Nephron progenitor cell (in vitro differentiated cells): ENCODE data around the gene ABHD12.

Experiments
- DNase-seq: peaks from one replicate; pipeline ENCODE4 v3.0.0; 2021
- H3K27ac Mint-ChIP-seq: 2 replicates; pipeline ENCODE4 v1.8.0; 2021; ENCODE audit warnings: mild to moderate bottlenecking, moderate library complexity, mixed read lengths
- H3K27me3 Mint-ChIP-seq: 2 replicates; pipeline ENCODE4 v1.8.0; 2021; ENCODE audit warnings: mild to moderate bottlenecking, low read depth, mixed read lengths; ENCODE audit not compliant: poor library complexity
- H3K36me3 Mint-ChIP-seq: 2 replicates; pipeline ENCODE4 v1.8.0; 2021; ENCODE audit warnings: low read depth, mixed read lengths
- H3K4me1 Mint-ChIP-seq: 2 replicates; pipeline ENCODE4 v1.8.0; 2021; ENCODE audit warnings: mixed read lengths
- H3K4me3 Mint-ChIP-seq: 2 replicates; pipeline ENCODE4 v1.8.0; 2021; ENCODE audit warnings: mild to moderate bottlenecking, moderate library complexity, mixed read lengths
- H3K9me3 Mint-ChIP-seq: 2 replicates; pipeline ENCODE4 v1.8.0; 2021; ENCODE audit warnings: mild to moderate bottlenecking, moderate library complexity, mixed read lengths
- TF ChIP-seq, protein P1 (sequence below): fragments of 200-600 bp; sonication (generic); IDR thresholded peaks from 2 replicates; pipeline ENCODE4 v1.5.0; 2021; ENCODE audit warnings: antibody characterized with exemption

ABHD12 gene

GRCh38 chr20:25290646-25291431, 99.8 kb downstream of the ABHD12 start:
- TF ChIP-seq, protein P1, sequence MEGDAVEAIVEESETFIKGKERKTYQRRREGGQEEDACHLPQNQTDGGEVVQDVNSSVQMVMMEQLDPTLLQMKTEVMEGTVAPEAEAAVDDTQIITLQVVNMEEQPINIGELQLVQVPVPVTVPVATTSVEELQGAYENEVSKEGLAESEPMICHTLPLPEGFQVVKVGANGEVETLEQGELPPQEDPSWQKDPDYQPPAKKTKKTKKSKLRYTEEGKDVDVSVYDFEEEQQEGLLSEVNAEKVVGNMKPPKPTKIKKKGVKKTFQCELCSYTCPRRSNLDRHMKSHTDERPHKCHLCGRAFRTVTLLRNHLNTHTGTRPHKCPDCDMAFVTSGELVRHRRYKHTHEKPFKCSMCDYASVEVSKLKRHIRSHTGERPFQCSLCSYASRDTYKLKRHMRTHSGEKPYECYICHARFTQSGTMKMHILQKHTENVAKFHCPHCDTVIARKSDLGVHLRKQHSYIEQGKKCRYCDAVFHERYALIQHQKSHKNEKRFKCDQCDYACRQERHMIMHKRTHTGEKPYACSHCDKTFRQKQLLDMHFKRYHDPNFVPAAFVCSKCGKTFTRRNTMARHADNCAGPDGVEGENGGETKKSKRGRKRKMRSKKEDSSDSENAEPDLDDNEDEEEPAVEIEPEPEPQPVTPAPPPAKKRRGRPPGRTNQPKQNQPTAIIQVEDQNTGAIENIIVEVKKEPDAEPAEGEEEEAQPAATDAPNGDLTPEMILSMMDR = no peak
- H3K27me3 Mint-ChIP-seq = no peaks in the 10 kb centered on the region

DNA sequence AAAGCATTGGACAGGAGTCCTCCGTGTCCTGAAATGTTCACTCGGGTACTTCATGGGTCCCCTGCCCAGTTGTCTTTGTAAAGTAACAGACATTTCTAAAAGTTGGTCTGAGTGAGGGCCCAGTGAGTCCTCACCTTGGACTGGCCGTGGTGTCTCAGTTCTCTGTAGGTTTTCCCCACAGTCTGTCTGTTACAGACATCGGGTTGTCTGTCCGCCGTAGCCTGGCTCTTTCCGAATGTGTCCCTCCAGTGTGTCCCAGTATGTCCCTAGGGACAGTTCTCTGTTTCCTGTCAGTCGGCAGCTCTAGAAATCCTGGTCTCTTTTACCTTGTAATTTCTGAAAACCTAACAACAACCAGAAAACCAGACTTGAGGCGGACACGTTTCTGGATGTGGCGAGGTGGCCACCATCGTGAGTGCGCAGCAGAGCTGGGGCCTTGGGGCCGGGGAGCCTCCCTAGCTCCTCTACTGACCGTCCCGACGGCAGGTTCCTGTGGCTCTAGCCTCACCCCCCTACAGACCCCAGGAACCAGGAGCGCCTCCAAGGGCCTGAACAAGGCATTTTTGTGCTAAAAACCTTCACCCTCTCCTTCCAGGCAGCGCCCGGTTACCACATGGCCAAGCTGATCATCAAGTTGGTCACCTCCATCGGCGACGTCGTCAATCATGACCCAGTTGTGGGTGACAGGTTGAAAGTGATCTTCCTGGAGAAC, 100.6 kb downstream of the ABHD12 start:
- H3K27me3 Mint-ChIP-seq = peaks cover 2% of the 10 kb centered on the region
- TF ChIP-seq, protein P1 = no peak
- H3K36me3 Mint-ChIP-seq = peaks cover 42% of the 10 kb centered on the region
- H3K9me3 Mint-ChIP-seq = no peaks in the 10 kb centered on the region
- H3K4me1 Mint-ChIP-seq = peaks cover 17% of the 10 kb centered on the region
- peak overlapping the region; percentile 95 for H3K27ac Mint-ChIP-seq
- DNase-seq = no peak
- no peak overlapping the region for H3K4me3 Mint-ChIP-seq

More at GRCh38 chr20:25290646-25291431, 99.8 kb downstream of the ABHD12 start:
- no peaks in the 10 kb centered on the region for H3K9me3 Mint-ChIP-seq
- peaks cover 10% of the 10 kb centered on the region for H3K4me1 Mint-ChIP-seq
- no peak overlapping the region for H3K27ac Mint-ChIP-seq
- peaks cover 34% of the 10 kb centered on the region for H3K36me3 Mint-ChIP-seq
- DNase-seq = no peak
- H3K4me3 Mint-ChIP-seq = no peak overlapping the region

DNA sequence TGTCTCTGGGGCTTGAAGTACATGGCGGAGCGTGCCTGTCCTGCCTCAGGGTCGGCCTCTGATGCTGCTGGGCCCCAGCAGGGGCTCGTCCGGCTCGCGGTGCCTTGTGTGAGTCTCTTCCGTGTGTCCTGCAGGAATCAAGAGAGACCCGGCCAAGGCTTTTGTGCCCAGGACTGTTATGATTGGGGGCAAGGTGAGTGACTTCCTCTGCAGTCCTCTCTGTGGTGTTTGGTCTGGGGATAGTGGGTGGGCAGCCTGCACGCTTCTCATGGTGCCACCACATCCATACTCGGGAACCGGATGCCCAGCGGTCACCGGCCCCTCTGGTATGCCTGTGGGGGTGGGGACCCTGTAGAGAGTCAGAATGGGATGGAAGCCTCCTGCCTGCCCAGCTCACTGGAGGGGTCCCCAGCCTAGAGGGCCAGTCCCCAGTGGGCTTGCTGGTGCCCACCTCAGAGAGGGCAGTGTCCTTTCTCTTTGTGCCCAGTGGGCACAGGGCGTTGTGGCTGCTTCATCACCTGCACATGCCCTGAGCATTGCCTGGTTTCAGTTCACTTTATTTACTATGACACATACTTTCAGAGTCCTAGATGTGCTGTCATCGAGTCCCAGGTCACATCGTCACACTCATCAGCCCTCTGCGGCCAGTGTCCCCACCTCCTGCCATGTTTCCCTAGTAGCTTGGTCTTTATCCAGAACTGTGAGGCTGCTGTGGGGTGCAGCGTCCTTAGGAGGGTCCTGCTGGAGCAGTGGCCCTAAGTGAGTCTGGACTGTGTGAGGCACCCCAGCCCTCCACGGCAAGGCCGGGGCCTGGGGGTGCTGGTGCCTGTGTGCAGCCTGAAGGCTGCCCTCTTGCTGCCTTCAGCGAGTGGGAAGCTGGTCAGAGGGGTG, 102.1 kb downstream of the ABHD12 start:
- Mint-ChIP-seq H3K4me1 (peaks cover 17% of the 10 kb centered on the region), H3K9me3 (no peaks in the 10 kb centered on the region), H3K27me3 (peaks cover 2% of the 10 kb centered on the region), H3K4me3 (no peak overlapping the region), H3K36me3 (peaks cover 47% of the 10 kb centered on the region), H3K27ac (no peak overlapping the region)
- TF ChIP-seq, protein P1 = no peak
- DNase-seq = no peak

DNA sequence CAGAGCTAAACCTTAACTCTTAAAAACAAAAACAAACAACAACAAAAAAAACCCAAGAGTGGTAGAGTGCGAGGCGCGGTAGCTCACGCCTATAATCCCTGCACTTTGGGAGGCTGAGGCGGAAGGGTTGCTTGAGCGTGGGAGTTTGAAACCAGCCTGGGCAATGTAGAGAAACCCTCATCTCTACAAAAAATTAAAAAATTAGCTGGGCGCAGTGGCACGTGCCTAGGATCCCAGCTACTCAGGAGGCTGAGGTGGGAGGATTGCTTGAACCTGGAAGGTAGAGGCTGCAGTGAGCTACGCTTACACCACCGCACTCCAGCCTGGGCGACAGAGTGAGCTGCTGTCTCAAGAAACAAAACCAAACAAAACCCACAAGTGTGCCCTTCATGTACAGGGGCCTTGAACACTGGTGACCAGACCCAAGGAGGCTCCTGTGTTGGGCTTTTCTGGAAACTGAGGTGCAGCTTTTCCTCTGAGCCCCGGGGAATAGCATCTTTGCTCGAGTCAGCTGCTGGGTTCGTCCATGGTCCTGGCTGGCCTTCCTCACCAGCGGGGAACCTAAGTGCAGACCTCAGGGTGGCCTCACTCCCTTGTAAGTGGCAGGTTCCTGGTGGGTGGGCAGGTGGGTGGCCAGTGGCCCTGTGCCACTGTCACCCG, 102.9 kb downstream of the ABHD12 start:
- TF ChIP-seq, protein P1 = no peak
- peak overlapping the region; percentile 54 for H3K27ac Mint-ChIP-seq
- H3K27me3 Mint-ChIP-seq = peaks cover 2% of the 10 kb centered on the region
- peaks cover 43% of the 10 kb centered on the region for H3K36me3 Mint-ChIP-seq
- H3K9me3 Mint-ChIP-seq = no peaks in the 10 kb centered on the region
- peaks cover 17% of the 10 kb centered on the region for H3K4me1 Mint-ChIP-seq
- no peak overlapping the region for H3K4me3 Mint-ChIP-seq
- no peak for DNase-seq

- TF ChIP-seq, protein P1 = no peak
- Mint-ChIP-seq H3K9me3 (no peaks in the 10 kb centered on the region), H3K4me3 (no peak overlapping the region), H3K4me1 (peaks cover 17% of the 10 kb centered on the region), H3K27ac (no peak overlapping the region), H3K27me3 (peaks cover 7% of the 10 kb centered on the region), H3K36me3 (peaks cover 48% of the 10 kb centered on the region)
- DNase-seq = no peak
These were observed 103.7 kb downstream of the ABHD12 start for GRCh38 chr20:25286917-25287316.
